Activated CD4-positive, alpha-beta T cell treated with anti-CD3 and anti-CD28 coated beads, Interleukin-2, Interleukin-4, amounts not matched to agents 100 ng/mL and 50 ng/mL, durations not matched to agents 16 hours and 8 hours (primary cell): Measurements from ENCODE around the gene NT5C3A.
"Not testable (repeated sequence)": the region's sequence is repeated elsewhere in the genome, so short reads cannot be mapped to it uniquely, and the experiment has no call there.

Experiments
- DNase-seq: peaks from one replicate; pipeline ENCODE4 v3.0.0-alpha.2; 2020; ENCODE audit warnings: low spot score

Gene NT5C3A

DNA sequence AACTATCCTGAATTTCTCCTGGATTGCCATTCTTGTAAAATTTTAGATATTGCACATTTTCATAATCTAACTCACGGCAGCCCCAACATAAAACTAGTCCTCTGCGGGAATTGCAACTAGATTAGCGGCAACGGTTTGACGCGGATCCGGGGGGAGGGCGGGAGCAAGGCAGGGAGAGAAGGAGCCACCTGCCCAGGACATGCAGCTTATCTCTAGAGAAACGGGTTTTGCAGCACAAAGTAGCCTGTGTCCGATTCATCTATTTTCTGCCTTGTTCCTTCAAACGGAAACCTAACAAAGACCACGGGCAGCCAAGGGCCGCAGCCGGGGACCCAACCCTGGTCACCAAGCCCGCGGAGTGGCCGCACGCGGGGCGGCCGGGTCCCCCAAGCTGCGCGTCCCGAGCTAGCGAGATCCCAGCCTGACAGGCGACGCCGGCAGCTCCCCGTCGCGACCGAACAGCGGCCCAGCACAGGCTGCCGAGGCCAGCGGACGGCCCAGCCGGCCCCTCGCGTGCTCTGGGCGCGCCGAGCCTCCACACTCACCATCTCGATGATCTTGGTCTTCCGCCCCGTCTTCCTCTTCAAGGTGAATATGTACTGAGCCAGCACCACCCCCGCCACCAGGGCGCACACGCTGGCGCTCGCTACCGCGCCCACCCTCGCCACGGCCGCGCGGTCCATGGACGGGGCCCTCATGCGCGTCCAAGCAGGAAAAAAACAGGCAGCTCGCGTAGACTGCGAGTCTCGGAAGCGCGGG, at the start of gene NT5C3A:
Gene NT5C3A (minus strand): TSS at position 754 of the 759 bp plus-strand sequence. CDS start 71 bp downstream, at position 683.
- peak; percentile 25 for DNase-seq

GRCh38 chr7:33111614-33112013, 49.0 kb upstream of the NT5C3A start:
- no peak for DNase-seq

DNA sequence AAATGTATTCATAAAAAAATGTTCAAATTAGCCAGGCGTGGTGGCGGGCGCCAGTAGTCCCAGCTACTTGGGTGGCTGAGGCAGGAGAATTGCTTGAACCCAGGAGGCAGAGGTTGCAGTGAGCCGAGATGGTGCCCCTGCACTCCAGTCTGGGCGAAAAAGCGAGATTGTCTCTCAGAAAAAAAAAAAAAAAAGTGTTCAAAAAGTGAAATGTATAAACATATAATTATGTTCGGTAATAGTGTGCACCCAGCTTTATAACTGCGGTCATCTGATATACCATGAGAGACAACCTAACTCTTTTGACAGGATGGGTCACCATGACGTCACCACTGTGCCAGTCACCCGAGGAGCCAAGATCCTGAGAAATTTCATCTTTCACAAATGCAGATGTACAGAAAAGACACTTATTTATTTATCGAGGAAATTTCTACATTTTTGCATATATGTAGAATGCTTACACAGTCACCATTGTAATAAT, 47.2 kb upstream of the NT5C3A start:
- no peak for DNase-seq

GRCh38 chr7:33109005-33109757, 46.6 kb upstream of the NT5C3A start, which contains the start of gene RP9:
TSS of gene RP9 (minus strand) at chr7:33109404. CDS start at chr7:33109372, 32 bp downstream.
- DNase-seq, result peak; percentile 76

GRCh38 chr7:33108554-33109004, 46.0 kb upstream of the NT5C3A start:
- peak; percentile 24 for DNase-seq

DNA sequence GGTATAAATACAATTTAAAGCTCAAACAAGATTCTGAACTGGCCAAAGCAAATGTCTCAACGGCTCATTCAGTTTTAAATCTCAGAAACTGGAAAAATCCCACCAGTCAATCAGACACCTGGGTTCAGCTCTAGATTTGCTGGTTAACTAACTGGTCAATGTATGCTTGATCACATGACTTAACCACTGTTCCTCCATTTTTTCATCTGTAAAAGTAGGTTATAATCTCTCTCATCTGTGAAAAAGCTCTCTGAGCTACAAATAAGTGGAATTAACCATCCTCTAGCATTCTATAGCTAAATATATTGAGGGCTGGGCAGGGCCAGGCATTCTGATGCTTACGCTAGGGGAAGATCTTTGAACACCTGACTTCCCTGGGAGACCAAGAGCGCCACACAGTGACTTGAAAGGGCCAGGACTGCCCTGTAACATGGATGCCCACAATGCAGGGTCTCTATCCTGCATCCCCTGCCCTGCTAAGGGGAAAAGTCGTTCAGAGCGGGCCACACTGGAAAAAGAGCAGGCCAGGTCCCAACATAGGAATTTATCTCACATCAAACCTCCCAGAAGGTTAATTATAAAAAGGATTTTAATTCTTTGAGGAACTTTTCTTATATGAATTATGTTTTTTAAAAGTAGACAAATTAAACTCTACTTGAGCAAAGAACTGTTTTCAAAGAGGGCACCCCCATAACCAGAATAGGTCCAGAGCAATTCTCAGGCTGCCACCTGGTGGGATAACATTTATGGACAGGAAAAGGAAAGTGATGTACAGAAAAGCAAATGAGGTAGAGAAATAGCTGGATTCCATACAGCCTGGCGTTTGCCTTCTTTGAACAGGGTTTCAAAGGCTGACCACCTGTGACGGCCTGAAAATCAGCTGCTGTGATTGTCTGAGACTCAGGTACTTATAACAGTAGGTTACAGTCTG, 44.8 kb upstream of the NT5C3A start:
- DNase-seq, result peak; percentile 32

DNA sequence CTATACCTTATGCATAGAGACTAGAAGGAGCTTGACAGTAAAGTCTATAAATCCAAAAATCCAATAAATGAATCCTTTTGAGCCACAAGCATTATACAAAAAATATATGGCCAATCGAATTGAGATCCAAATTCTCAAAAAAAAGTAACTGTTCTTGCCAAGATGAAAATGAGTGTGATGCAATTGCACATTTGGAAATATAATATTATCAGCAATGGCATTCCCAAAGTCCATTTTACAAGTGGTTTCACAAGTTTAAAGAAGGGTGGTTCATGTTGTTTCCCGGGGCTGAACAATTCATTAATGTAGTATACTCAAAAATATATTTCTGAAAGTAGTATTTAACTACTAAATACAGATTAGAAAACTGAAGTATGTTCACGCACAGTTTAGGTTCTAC, 39.3 kb upstream of the NT5C3A start:
- DNase-seq, result no peak

GRCh38 chr7:33100770-33101169, 38.2 kb upstream of the NT5C3A start:
- no peak for DNase-seq

DNA sequence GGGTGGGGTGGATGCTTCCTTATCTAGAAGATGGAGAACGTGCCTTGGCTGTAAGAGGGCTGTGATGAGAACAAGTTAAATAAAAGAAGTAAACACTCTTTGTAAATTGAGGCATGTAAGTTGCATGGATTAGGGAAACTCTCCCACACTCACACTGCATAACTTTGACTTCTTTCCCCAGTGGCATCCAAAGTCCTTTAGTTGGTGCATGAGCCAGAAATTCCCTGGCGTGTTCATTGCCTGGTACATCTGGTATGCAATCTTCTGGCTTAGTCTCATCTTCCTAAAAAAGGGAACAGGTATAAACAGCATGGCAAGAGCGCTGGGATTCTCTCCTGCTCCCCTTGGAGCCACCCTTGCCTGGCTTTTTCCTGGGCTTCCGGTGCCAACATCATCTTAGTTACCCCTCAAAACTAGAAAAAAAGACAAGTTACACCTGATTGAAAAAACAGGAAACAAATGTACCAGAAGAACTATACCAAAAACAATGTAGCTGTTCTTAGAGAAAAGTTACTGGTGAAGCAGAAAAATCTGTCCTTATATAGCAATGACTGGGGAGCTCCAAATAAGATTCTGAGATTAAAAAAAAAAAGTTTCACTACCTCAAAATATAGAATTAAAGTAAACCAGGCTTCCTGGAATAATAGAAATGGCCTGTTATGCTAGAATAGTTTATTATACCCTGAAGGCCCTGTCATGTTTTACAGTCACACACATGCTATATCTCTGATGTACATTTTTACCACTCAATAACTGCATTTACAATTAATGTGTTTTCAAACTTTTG, 36.8 kb upstream of the NT5C3A start:
- no peak for DNase-seq

- not testable (repeated sequence) for DNase-seq
Observed at GRCh38 chr7:33094745-33095275, 32.2 kb upstream of the NT5C3A start.

DNA sequence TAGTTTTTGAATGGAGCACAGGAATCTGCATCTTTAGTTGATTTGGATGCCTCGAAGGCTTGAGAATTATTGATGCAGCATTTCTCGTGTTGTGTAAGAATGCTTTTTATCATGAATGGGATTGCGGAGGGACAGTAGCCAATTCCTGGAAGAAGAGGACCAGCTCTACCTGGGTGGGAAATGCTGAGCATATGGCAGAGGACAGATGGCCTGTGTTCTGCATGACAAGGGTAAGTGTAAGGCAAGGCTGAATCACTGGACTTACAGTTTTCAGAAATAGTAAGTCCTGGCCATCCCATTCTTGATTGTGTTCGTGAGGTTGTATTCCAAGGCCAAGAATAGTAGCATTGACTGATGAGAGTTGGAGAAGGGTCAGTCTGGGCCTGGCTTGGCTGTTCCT, 30.7 kb upstream of the NT5C3A start:
- no peak for DNase-seq

DNA sequence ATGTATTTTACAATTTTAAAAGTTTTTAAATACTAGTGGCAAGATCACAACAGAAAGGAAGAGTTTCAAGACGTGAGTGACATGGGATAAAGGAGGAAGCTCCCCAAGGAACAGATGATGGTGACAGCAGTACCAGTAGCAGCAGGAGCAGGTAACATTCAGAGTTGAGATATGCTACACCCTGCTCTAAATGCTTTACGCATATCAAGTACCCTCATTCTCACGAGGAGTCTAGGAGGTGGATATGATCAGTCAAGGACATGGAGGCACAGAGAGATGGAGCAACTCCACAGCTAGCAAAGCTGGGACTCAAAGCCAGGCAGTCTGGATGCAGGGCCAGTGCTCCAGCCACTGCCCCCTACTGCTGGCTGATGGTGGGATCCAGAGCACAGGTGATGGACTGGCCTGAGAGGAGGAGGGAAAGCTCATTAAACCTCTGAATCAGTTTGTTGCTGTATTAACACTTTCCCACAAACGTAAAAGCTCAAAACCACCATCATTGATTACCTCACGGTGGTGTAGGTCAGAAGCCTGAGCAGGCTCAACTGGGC, 29.1 kb upstream of the NT5C3A start:
- no peak for DNase-seq

DNA sequence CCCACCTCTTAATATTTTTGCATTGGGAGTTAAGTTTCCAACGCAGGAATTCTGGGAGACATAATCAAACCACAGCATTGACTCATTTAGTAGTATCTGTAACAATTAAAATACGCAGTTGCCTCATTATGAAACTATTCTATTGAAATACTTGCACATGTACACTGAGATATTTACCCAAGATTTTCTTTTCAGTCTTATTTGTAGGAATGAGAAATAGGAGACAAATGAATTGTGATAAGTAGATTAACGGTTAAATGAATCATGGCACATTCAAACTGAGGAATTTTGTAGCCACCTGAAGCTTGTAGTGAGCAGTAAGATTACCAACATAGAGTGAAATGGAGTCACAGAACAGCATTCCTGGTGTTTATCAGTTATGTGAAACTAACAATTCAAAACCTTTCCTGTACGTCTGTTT, 28.5 kb upstream of the NT5C3A start:
- DNase-seq, result no peak

DNA sequence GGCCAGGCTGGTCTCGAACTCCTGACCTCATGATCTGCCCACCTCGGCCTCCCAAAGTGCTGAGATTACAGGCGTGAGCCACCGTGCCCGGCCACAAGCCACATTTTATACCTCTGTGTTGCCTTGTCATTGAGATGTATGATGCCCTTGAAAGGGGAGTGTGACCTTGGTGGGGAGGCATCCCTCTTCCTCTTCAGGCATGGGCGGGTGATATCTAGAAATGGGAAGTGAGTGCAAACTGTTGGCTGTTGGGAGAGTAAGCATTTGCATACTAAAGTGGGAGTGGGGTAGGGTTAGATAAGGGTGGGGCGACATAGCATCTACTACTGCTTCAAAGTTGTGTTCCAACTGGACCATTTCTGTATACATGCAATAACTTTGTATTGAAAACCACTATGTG, 26.6 kb upstream of the NT5C3A start:
- no peak for DNase-seq

GRCh38 chr7:33087858-33088257, 25.3 kb upstream of the NT5C3A start:
- DNase-seq, result no peak

- no peak for DNase-seq
Observed at GRCh38 chr7:33087356-33087755, 24.8 kb upstream of the NT5C3A start.

- DNase-seq, result no peak
Observed at GRCh38 chr7:33079763-33080690, 17.5 kb upstream of the NT5C3A start.

DNA sequence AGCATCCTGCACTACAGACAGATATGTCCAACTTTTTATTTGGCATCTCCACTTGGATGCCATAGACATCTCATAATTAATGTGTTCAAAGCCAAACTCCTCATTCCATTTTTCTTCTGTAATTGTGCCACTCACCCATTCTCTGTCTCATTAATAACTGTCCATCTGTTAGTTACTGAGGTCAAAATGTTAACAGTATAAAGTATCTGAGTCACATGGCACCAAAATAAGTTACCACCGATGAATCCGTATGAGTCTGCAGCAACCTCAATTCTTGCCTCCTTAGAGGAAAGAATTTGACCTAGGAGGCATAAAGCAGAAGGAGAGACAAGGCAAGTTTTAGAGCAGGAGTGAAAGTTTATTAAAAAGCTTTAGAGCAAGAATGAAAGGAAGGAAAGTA, 16.5 kb upstream of the NT5C3A start:
- no peak for DNase-seq

DNA sequence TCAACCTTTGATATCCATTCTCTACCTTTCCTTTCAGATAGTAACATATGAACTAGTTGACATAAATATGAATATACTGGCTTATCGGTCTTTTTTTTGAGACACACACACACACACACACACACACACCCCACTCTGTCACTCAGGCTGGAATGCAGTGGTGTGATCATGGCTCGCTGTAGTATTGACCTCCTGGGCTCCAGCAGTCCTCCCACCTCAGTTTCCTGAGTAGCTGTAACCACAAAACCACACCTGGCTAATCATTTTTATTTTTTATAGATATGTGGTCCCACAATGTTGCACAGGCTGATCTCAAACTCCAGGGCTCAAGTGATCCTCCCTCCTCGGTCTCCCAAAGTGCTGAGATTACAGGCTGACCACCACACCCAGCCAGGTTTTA, 14.2 kb upstream of the NT5C3A start:
- no peak for DNase-seq
